ENCODE results near the gene PHF21B.

Gene PHF21B

GRCh38 chr22:44999231-44999630 lies 10.6 kb downstream of the PHF21B start:
- no peak for DNase-seq (ENCODE audit: low read depth in 2 of 2)
- no peak overlapping the region for H3K4me3 ChIP-seq (replicated peaks in 1 of 2; ENCODE audit: low read depth in 2 of 2, low read length in 2 of 2)
- TF ChIP-seq CTCF (IDR thresholded peaks at IDR 0.05; ENCODE audit: low read depth, low read length): no peak

GRCh38 chr22:44998296-44998695 lies 11.5 kb downstream of the PHF21B start:
- no peak for DNase-seq (ENCODE audit: low read depth in 2 of 2)

DNA sequence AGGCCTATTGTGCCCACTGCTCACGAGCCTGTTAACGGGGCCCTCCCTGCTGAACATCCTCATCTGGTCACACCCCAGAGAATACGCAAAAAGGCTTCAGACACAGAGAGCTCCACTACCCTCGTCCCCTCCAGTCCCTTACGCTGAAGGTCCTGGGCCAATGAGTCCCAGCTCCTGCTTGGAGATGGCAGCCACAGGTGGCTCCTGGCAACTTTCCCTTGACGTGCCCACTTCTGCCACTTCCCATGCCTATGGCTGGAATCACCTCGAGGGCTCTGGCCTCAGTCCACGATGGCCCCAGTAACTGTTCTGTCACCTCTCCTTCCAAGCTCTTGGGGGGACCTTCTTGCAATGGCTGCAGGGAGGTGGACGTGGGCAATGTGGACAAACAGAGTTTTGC lies 12.7 kb downstream of the PHF21B start:
- no peak for DNase-seq (ENCODE audit: low read depth in 2 of 2)
- no peak for TF ChIP-seq CTCF (IDR thresholded peaks at IDR 0.05; ENCODE audit: low read depth, low read length)
- H3K4me3 ChIP-seq (replicated peaks in 1 of 2; ENCODE audit: low read depth in 2 of 2, low read length in 2 of 2): no peak overlapping the region

More at GRCh38 chr22:44998296-44998695, 11.5 kb downstream of the PHF21B start:
- TF ChIP-seq CTCF (IDR thresholded peaks at IDR 0.05; ENCODE audit: low read depth, low read length): no peak
- H3K4me3 ChIP-seq (replicated peaks in 1 of 2; ENCODE audit: low read depth in 2 of 2, low read length in 2 of 2): no peak overlapping the region

DNA sequence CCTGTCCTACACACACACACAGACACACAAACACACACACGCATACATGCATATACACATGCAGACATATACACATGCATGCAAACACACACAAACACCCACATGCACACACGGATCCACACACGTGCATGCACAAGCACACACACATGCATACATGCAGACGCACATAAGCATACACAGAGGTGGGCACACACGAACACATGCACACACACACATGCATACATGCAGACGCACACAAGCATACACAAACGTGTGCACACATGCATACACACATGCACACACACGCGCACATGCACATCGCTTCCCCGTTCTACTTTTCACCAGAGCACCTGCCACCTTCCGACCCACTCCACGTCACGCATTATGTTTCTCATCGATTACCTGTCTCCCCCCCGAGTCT lies 13.2 kb downstream of the PHF21B start:
- no peak for TF ChIP-seq CTCF (IDR thresholded peaks at IDR 0.05; ENCODE audit: low read depth, low read length)
- H3K4me3 ChIP-seq (replicated peaks in 1 of 2; ENCODE audit: low read depth in 2 of 2, low read length in 2 of 2): no peak overlapping the region
- DNase-seq (ENCODE audit: low read depth in 2 of 2): no peak

GRCh38 chr22:44996120-44996519 lies 13.7 kb downstream of the PHF21B start:
- DNase-seq (ENCODE audit: low read depth in 2 of 2): no peak
- TF ChIP-seq CTCF (IDR thresholded peaks at IDR 0.05; ENCODE audit: low read depth, low read length): no peak
- H3K4me3 ChIP-seq (replicated peaks in 1 of 2; ENCODE audit: low read depth in 2 of 2, low read length in 2 of 2): no peak overlapping the region

DNA sequence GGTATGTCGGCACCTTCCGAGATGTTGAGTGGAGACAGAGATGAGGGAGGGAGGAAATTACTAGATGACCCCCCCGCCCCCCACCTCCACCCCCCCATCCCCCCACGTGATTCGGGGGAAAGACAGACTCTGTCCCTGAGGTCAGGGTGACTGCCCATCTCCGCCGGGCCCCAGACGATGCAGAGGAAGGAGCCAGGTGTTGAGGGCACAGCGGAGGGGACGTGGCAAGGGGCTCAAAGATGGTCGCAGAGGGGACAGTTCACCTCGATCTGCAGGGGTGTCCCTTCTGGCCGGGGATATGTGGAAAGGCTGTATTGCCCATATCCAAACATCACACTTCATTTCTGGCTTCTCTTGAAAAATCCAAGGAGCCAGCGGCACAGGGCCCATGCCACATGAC lies 14.1 kb downstream of the PHF21B start:
- no peak for TF ChIP-seq CTCF (IDR thresholded peaks at IDR 0.05; ENCODE audit: low read depth, low read length)
- H3K4me3 ChIP-seq (replicated peaks in 1 of 2; ENCODE audit: low read depth in 2 of 2, low read length in 2 of 2): no peak overlapping the region
- no peak for DNase-seq (ENCODE audit: low read depth in 2 of 2)

- H3K4me3 ChIP-seq (replicated peaks in 1 of 2; ENCODE audit: low read depth in 2 of 2, low read length in 2 of 2): no peak overlapping the region
- DNase-seq (ENCODE audit: low read depth in 2 of 2): no peak
- no peak for TF ChIP-seq CTCF (IDR thresholded peaks at IDR 0.05; ENCODE audit: low read depth, low read length)
These were observed 14.7 kb downstream of the PHF21B start for GRCh38 chr22:44995105-44995514.
